ENCODE data around the gene MINDY4B.

DNA sequence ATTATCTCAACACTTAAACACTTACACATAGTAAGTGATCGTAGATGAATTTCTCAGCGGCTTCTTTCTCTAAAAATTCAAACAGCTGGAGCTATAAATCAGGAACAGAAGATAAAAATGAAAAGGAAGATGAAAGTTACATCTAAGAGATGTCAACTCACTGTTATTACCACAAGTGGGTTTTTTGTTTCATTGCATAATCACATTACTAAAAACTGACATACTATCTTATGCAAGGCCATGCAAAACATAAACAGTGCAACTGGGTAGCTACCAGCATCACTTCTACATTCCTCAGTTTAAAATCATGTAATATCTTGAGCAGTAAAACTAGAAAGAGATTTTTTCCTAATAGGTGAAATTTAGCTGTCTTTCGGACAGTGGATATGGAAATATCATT, 14.9 kb downstream of the MINDY4B start:
- TF ChIP-seq GATA2 (IDR thresholded peaks at IDR 0.05; ENCODE audit: low read depth, low read length) (no peak), GATA3 (IDR thresholded peaks at IDR 0.05; ENCODE audit: low read depth, low read length) (no peak)
